Activated T-cell treated with anti-CD3 and anti-CD28 coated beads for 4 hours (primary cell): Measurements from ENCODE around the gene SERF1A.
"Not testable (repeated sequence)": the region's sequence is repeated elsewhere in the genome, so short reads cannot be mapped to it uniquely, and the experiment has no call there.

ENCODE experiments used
- DNase-seq: peaks from one replicate; pipeline ENCODE4 v3.0.0-alpha.2; 2020

The SERF1A gene

DNA sequence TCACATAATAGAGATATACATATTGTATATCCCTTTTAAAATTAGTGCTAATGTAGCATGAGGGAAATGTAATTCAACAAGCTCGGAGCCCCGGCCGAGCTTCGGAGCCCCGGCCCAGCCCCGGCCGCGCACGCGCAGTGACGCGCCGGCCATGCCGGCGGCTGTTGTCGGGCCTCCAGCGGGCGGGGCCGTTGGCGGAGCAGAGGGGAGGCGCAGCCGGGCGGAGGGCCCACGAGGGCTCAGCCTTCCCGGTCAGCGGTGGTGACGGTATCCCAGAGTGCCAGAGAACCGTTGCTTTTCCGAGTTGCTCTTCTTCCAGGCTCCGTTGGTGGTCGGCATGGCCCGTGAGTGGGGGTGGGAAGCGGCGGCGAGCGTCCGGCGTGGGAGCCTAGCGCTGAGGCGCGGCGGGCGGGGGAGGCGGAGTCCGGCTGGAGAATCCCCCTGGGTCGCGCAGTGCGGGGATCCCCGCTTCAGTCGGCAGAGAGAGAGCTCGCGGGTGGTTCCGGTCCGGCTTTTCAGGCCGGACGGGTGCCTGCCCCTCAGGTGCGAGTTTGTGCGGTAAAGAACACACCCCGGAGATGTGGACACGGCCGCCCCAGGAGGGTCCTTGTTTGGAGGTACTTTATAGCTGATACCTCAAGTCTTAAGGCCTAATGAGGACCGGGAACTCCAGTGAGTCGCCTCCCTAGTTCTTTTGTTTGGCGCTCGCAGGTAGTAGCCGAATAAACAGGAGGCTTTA lies at the start of gene SERF1A:
Gene SERF1A, plus strand, starts transcription at position 137 of the 739 bp plus-strand sequence. Its CDS starts 201 bp downstream, at position 338.
- not testable (repeated sequence) for DNase-seq

DNA sequence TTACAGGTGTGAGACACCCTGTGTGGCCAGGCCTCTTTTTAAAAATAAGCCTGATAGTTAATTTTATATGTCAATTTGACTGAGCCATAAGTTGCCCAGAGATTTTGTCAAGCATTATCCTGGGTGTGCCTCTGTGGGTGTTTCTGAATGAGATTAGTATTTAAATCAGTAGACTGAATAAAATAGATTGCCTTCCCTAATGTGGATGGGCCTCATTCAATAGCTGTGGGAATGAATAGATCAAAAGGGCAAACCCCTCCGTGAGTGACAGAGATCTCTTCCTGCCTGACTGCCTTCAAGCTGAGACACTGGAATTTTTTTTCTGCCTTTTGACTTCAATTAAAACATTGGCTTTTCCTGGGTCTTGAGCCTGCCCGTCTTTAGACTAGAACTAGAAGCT lies 33.7 kb upstream of the SERF1A start:
- not testable (repeated sequence) for DNase-seq

DNA sequence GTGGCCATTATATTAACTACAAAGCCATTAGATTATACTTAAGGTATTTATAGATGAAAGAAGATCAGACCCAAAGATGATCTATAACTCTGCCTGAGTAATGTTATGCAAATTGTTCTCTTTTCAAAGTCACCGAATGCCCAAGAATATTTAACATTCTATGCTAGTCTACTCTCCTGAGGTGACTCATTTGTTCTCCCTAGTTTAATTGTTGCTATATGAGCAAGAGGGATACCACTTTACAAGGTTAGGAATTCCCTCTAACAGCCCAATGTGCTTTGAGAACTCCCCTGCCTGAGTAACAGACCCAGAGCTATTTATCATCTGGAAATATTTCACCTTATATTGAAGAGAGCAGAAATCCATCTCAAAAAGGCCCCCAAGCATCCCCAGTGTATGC lies 29.8 kb upstream of the SERF1A start:
- not testable (repeated sequence) for DNase-seq

DNA sequence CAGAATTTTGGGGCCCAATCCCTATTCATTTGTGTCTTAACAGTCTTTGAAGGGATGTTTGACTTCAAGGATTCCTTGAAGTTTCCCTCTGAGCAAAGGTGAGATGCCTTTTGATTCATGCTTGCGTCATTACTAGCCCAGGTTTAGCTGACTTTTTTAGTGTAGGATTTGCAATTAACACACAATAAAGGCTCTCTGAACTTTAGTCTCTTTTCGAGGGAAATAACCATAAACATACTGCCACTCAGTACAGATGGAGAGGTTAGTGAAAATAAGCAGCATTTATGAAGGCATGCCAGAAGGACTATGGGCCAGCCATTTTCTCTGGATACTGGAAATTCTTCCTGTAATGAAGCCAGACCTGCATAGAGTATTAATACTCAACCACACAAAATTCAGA lies 4.4 kb upstream of the SERF1A start:
- not testable (repeated sequence) for DNase-seq

DNA sequence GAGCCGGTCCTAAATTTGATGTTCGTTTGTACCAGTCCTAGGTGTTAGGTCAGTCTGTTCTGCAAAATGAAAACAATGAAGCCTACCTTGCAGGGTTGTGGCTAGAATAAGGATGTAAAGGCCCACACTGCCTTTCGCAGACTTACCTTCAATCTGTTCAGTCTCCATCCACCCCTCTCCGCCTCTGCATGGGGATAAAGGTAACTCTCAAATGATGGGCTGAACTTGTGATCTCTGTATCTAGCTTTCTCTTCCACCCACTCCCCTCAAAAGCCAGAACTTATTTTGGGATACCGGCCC lies 753 bp downstream of the SERF1A start:
- not testable (repeated sequence) for DNase-seq

DNA sequence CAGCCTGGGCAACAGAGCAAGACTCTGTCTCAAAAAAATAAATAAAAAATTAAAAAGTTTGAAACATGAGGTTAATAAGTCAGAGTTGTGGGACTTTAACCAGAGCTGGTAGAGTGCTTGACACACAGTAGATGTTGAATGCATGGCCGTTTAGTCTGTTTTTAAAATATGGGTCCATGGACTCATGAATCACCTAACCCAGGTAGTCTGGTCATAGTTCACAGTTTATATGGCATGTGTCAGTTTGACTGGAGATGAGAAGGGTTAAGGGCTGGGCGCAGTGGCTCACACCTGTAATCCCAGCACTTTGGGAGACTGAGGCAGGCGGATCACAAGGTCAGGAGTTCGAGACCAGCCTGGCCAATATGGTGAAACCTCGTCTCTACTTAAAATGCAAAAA lies 6.2 kb downstream of the SERF1A start:
- not testable (repeated sequence) for DNase-seq

DNA sequence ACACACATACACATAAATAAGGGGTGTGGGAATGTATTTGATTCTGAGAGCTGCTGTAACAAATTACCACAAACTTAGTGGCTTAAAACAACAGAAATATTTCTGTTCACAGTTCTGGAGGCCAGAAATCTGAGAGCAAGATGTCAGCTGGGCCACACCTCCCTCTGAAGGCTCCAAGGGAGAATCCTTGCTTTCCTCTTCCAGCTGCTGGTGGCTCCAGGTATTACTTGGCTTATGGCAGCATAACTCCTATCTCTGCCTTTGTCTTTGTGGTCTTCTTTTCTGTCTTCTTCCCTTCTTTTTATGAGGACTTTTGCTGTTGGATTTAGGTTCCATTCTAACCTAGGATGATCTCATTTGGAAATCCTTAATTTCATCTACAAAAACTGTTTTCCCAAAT lies 16.4 kb downstream of the SERF1A start:
- not testable (repeated sequence) for DNase-seq

DNA sequence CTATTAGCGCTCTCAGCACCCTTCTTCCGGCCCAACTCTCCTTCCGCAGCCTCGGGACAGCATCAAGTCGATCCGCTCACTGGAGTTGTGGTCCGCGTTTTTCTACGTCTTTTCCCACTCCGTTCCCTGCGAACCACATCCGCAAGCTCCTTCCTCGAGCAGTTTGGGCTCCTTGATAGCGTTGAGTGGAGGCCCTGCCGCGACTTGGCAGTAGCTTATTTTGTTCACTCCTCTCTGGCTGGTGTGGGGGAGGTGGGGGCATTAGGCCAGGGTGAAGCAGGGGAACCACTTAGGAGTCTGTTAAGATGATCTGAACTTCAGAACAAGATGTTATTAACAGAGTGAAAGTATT lies 24.7 kb downstream of the SERF1A start:
- not testable (repeated sequence) for DNase-seq

DNA sequence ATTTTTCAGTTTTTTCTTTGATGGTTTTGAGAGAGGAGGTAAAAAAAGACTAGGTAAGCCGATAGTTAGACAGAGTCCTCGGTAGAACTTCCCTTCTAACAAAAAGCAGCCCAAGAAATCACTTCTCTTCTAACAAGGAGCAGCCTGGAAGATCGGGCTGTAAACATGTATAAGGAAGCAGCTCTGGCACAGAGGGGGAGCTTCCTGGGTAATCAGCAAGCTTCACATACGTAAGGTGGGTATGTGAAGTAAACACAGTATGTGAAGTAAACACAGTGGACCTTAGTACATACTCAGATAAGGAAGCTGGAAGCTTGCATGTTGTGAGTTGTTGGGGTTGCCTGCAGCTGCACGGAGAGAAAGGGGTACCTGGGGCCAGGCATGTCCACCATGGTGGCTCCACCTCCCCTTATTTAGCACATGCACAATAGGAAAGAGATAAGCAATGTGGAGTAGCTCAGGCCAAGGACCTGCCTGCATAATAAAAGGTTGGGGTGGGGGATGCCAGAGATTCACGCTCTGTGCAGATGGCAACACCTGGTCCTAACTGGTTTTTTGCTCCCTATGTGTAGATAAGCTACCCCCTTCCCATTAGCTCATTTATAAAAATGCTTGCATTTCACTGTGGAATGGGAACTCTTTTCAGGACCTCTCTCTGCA lies 31.4 kb downstream of the SERF1A start:
- DNase-seq = not testable (repeated sequence)

DNA sequence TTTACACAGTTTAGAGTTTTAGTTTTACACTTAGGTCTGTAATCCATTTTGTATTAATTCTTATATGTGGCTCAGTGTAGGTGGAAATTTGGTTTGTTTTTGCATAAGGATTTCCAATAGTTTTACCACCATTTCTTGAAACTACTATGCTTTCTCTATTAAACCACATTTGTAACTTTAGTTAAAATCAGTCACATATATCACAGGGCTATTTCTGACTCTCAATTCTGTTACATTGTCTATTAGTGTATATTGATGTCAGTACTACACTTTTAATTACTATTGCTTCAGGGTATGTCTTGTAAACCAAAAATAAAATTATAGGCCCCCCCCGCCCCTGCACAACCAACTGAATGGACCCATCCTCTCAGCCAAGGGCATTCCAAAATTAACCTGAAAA lies 32.1 kb downstream of the SERF1A start:
- DNase-seq = not testable (repeated sequence)

DNA sequence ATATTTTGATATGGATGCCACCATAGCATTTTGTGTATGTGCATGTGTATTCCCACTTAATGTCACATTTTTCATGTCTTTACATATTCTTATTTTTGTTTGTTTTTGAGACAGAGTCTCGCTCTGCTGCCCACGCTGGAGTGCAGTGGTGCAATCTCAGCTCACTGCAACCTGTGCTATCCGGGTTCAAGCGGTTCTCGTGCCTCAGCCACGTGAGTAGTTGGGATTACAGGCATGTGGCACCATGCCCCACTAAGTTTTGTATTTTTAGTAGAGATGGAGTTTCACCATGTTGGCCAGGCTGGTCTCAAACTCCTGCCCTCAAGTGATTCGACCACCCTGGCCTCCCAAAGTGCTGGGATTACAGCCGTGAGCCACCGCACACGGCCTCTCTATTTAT lies 52.6 kb downstream of the SERF1A start:
- not testable (repeated sequence) for DNase-seq
